H9 (cell line): ENCODE measurements around the gene ITGA11. TPM values are rescaled to one million over a fixed set of nuclear protein-coding genes. Genes with fewer than 3 reads are reported as not detected.

ENCODE experiments used
- DNase-seq: peaks from one replicate; pipeline ENCODE4 v3.0.0-alpha.2; 2017
- H2AFZ ChIP-seq: one replicate; pipeline ENCODE4 v1.6.1; 2013; ENCODE audit warnings: mild to moderate bottlenecking, low read length, control low read depth, moderate library complexity
- H2AK5ac ChIP-seq: 2 replicates; pipeline ENCODE4 v1.6.1; 2013; ENCODE audit warnings: low read length, control low read depth, mixed read lengths; ENCODE audit not compliant: insufficient read length
- H2BK120ac ChIP-seq: one replicate; pipeline ENCODE4 v1.6.1; 2013; ENCODE audit warnings: low read depth, mild to moderate bottlenecking, low read length, control low read depth, inconsistent platforms; ENCODE audit not compliant: poor library complexity, severe bottlenecking
- H2BK12ac ChIP-seq: 2 replicates; pipeline ENCODE4 v1.6.1; 2013; ENCODE audit warnings: low read length, control low read depth, mixed read lengths, low read depth; ENCODE audit not compliant: insufficient read length
- H2BK15ac ChIP-seq: 2 replicates; pipeline ENCODE4 v1.6.1; 2013; ENCODE audit warnings: low read depth, low read length, control low read depth
- H2BK20ac ChIP-seq: one replicate; pipeline ENCODE4 v1.6.1; 2013; ENCODE audit warnings: low read depth, mild to moderate bottlenecking, low read length, control low read depth, inconsistent platforms; ENCODE audit not compliant: poor library complexity, severe bottlenecking
- H2BK5ac ChIP-seq: 2 replicates; pipeline ENCODE4 v1.6.1; 2013; ENCODE audit warnings: low read length, control low read depth, mixed read lengths; ENCODE audit not compliant: insufficient read length
- H3K14ac ChIP-seq: 2 replicates; pipeline ENCODE4 v1.6.1; 2013; ENCODE audit warnings: low read length, control low read depth; ENCODE audit not compliant: insufficient read depth
- H3K18ac ChIP-seq: 2 replicates; pipeline ENCODE4 v1.6.1; 2013; ENCODE audit warnings: low read depth, mild to moderate bottlenecking, mixed read lengths, low read length, control low read depth; ENCODE audit not compliant: insufficient read length
- H3K23ac ChIP-seq: 2 replicates; pipeline ENCODE4 v1.6.1; 2013; ENCODE audit warnings: low read length, control low read depth, mixed read lengths, low read depth; ENCODE audit not compliant: insufficient read length
- H3K23me2 ChIP-seq: 2 replicates; pipeline ENCODE4 v1.6.1; 2013; ENCODE audit warnings: low read depth, mild to moderate bottlenecking, mixed read lengths, low read length, control low read depth; ENCODE audit not compliant: insufficient read length, poor library complexity, severe bottlenecking
- H3K27ac ChIP-seq: 2 replicates; pipeline ENCODE4 v1.5.1; 2013; ENCODE audit warnings: low read length, control low read depth, mixed read lengths, low read depth; ENCODE audit not compliant: insufficient read length
- H3K27me3 ChIP-seq: 2 replicates; pipeline ENCODE4 v1.6.1; 2013; ENCODE audit warnings: low read length, control low read depth, inconsistent platforms; ENCODE audit not compliant: insufficient read depth
- H3K4ac ChIP-seq: 2 replicates; pipeline ENCODE4 v1.6.1; 2013; ENCODE audit warnings: low read depth, mild to moderate bottlenecking, control low read depth, inconsistent platforms, low read length, moderate library complexity
- H3K4me1 ChIP-seq: 2 replicates; pipeline ENCODE4 v1.6.1; 2013; ENCODE audit warnings: low read length, control low read depth, inconsistent platforms; ENCODE audit not compliant: insufficient read depth
- H3K4me2 ChIP-seq: 2 replicates; pipeline ENCODE4 v1.6.1; 2013; ENCODE audit warnings: low read length, control low read depth, mixed read lengths; ENCODE audit not compliant: insufficient read length, insufficient read depth
- H3K56ac ChIP-seq: 2 replicates; pipeline ENCODE4 v1.6.1; 2013; ENCODE audit warnings: low read depth, mild to moderate bottlenecking, mixed read lengths, low read length, control low read depth; ENCODE audit not compliant: insufficient read length
- H3K79me1 ChIP-seq: 2 replicates; pipeline ENCODE4 v1.6.1; 2013; ENCODE audit warnings: low read depth, mild to moderate bottlenecking, moderate library complexity, low read length, control low read depth, inconsistent platforms; ENCODE audit not compliant: insufficient read depth, poor library complexity, severe bottlenecking
- H3K79me2 ChIP-seq: 2 replicates; pipeline ENCODE4 v1.6.1; 2013; ENCODE audit warnings: low read length, control low read depth, inconsistent platforms; ENCODE audit not compliant: insufficient read depth
- H3K9ac ChIP-seq: 2 replicates; pipeline ENCODE4 v1.6.1; 2013; ENCODE audit warnings: low read length, control low read depth, mixed read lengths; ENCODE audit not compliant: insufficient read length; ENCODE audit errors: extremely low read depth
- H3K9me3 ChIP-seq: one replicate; pipeline ENCODE4 v1.6.1; 2013; ENCODE audit warnings: low read depth, low read length, inconsistent platforms; ENCODE audit not compliant: control insufficient read depth
- H3T11ph ChIP-seq: one replicate; pipeline ENCODE4 v1.6.1; 2013; ENCODE audit warnings: mild to moderate bottlenecking, low read length, control low read depth, inconsistent platforms
- H4K20me1 ChIP-seq: one replicate; pipeline ENCODE4 v1.6.1; 2013; ENCODE audit not compliant: control insufficient read depth, insufficient read length, insufficient read depth
- H4K5ac ChIP-seq: 2 replicates; pipeline ENCODE4 v1.6.1; 2013; ENCODE audit warnings: low read depth, mild to moderate bottlenecking, mixed read lengths, low read length, control low read depth; ENCODE audit not compliant: insufficient read length
- H4K8ac ChIP-seq: replicated peaks from 2 replicates; pipeline ENCODE4 v1.6.1; 2013; ENCODE audit warnings: low read length, control low read depth, mixed read lengths, low read depth; ENCODE audit not compliant: insufficient read length
- H4K91ac ChIP-seq: 2 replicates; pipeline ENCODE4 v1.6.1; 2013; ENCODE audit warnings: low read depth, mild to moderate bottlenecking, moderate library complexity, mixed read lengths, low read length, control low read depth; ENCODE audit not compliant: insufficient read length
- H3K27ac Mint-ChIP-seq, 3 experiments: 2 replicates in 2 of 3; 3 replicates in 1 of 3; pipeline ENCODE4 v1.8.0; 2020 to 2021; ENCODE audit warnings: mixed read lengths in 3 of 3, mild to moderate bottlenecking in 1 of 3, moderate library complexity in 1 of 3
- H3K27me3 Mint-ChIP-seq: 2 replicates; pipeline ENCODE4 v1.8.0; 2021; ENCODE audit warnings: low read depth, mild to moderate bottlenecking, moderate library complexity, mixed read lengths
- H3K36me3 Mint-ChIP-seq, 3 experiments: 2 replicates in 2 of 3; 3 replicates in 1 of 3; pipeline ENCODE4 v1.8.0; 2020 to 2021; ENCODE audit warnings: low read depth in 3 of 3, mixed read lengths in 3 of 3; ENCODE audit not compliant: insufficient read depth in 1 of 3
- H3K4me1 Mint-ChIP-seq, 2 experiments: 2 replicates each; pipeline ENCODE4 v1.8.0; 2020; ENCODE audit warnings: mixed read lengths in 2 of 2
- H3K4me3 Mint-ChIP-seq, 2 experiments: 2 replicates in 1 of 2; 3 replicates in 1 of 2; pipeline ENCODE4 v1.8.0; 2020 to 2021; ENCODE audit warnings: mild to moderate bottlenecking in 2 of 2, mixed read lengths in 2 of 2, moderate library complexity in 1 of 2
- H3K9me3 Mint-ChIP-seq, 2 experiments: 2 replicates in 1 of 2; 3 replicates in 1 of 2; pipeline ENCODE4 v1.8.0; 2020; ENCODE audit warnings: mild to moderate bottlenecking in 2 of 2, mixed read lengths in 2 of 2, moderate library complexity in 1 of 2
- WGBS: extraction: QIAGEN DNeasy Blood & Tissue Kit; methylation state at CpG from one replicate; pipeline ENCODE4 v1.1.7; 2013; ENCODE audit warnings: missing lambda C conversion rate, low lambda C conversion rate, mixed read lengths; ENCODE audit not compliant: insufficient read length; ENCODE audit errors: extremely low coverage; 5-methylcytosine and 5-hydroxymethylcytosine counted together
- total RNA-seq: library from RNA; stranded (reverse); gene quantifications from 2 replicates; pipeline ENCODE4 v1.2.1, GENCODE V29; 2021
- TF ChIP-seq, protein P1 (sequence below): fragments of 200-600 bp; sonication (generic); conservative IDR thresholded peaks from 3 replicates; pipeline ENCODE4 v1.8.0; 2021; ENCODE audit warnings: antibody characterized with exemption, mild to moderate bottlenecking

The ITGA11 gene
- total RNA-seq, 1 experiment from 2014 or later = 0.07 TPM

DNA sequence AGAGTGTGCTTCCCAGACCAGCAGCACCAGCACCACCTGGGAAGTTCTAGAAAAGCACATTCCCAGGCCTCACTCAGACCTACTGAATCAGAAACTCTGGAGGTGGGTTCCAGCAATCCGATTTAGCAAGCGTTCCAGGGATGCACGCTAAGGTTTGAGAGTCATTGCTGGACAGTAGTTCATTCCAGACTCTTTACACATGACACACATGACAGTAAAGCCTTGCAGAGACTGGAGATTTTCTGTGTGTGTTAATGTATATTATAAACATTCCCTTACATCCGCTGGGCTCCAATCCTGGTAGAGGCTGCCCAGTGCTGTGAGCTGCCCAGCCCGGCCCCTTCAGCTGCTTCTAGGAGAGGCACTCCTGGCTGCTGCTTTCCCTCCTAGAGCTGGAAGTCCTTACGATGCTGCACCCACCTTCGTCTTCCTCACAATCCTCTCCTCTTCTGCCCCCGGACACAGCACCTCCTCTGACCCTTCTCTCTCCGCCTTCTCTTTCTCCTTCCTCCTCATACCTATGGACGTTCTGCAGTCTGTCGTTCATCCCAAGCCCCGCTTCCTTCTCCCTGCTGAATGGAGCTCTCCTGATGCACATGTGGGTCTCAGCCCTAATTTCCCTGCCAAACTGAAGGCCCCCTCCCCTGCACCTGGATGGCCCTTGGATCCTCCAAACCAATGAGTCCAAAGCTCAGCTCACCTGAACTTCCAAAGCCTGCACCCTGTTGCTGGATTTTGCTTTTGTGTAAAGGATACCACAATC, 44.4 kb downstream of the ITGA11 start:
- H3K4me3 Mint-ChIP-seq = no peak overlapping the region
- Histone ChIP-seq H3T11ph (no peak overlapping the region), H3K23ac (no peak overlapping the region), H2AFZ (no peak overlapping the region), H2BK12ac (no peak overlapping the region), H3K4me1 (no peaks in the 10 kb centered on the region), H2BK20ac (no peak overlapping the region), H4K8ac (no peak overlapping the region), H3K4me2 (no peak overlapping the region), H3K9ac (no peak overlapping the region), H3K18ac (no peak overlapping the region), H3K23me2 (no peaks in the 10 kb centered on the region), H3K14ac (no peak overlapping the region), H2AK5ac (no peak overlapping the region), H3K79me1 (no peaks in the 10 kb centered on the region), H4K91ac (no peak overlapping the region), H2BK5ac (no peak overlapping the region), H3K27me3 (no peaks in the 10 kb centered on the region; the same call in 1 of the 2 replicates), H3K27ac (no peak overlapping the region), H3K79me2 (no peaks in the 10 kb centered on the region), H3K4ac (no peak overlapping the region), H3K56ac (no peak overlapping the region), H4K5ac (no peak overlapping the region), H2BK120ac (no peak overlapping the region), H2BK15ac (no peak overlapping the region), H4K20me1 (no peaks in the 10 kb centered on the region), H3K9me3 (no peaks in the 10 kb centered on the region)
- H3K9me3 Mint-ChIP-seq = peaks cover 3 to 8% of the 10 kb centered on the region in 2 experiments; a peak in 4 of 5 replicates
- H3K4me1 Mint-ChIP-seq = no peaks in the 10 kb centered on the region
- H3K36me3 Mint-ChIP-seq = peaks cover 0 to 5% (median 2%) of the 10 kb centered on the region in 3 experiments; a peak in 1 of 7 replicates
- no peaks in the 10 kb centered on the region; the same call in none of the 2 replicates for H3K27me3 Mint-ChIP-seq
- H3K27ac Mint-ChIP-seq = no peak overlapping the region
- whole genome bisulfite sequencing = no CpG with 5 or more reads among the region's 12 CpGs
- TF ChIP-seq, protein P1, sequence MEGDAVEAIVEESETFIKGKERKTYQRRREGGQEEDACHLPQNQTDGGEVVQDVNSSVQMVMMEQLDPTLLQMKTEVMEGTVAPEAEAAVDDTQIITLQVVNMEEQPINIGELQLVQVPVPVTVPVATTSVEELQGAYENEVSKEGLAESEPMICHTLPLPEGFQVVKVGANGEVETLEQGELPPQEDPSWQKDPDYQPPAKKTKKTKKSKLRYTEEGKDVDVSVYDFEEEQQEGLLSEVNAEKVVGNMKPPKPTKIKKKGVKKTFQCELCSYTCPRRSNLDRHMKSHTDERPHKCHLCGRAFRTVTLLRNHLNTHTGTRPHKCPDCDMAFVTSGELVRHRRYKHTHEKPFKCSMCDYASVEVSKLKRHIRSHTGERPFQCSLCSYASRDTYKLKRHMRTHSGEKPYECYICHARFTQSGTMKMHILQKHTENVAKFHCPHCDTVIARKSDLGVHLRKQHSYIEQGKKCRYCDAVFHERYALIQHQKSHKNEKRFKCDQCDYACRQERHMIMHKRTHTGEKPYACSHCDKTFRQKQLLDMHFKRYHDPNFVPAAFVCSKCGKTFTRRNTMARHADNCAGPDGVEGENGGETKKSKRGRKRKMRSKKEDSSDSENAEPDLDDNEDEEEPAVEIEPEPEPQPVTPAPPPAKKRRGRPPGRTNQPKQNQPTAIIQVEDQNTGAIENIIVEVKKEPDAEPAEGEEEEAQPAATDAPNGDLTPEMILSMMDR = no peak
- peak; percentile 15 for DNase-seq
